Right forelimb (tissue), 1 donor: ENCODE measurements around the gene MLIP.
"Not testable (repeated sequence)": the region's sequence is repeated elsewhere in the genome, so short reads cannot be mapped to it uniquely, and the experiment has no call there.

Experiments
- DNase-seq: peaks from one replicate; pipeline ENCODE4 v3.0.0-alpha.2; 2018

MLIP gene

GRCh38 chr6:54238396-54238795 is 127.2 kb downstream of the MLIP start:
- DNase-seq = no peak

GRCh38 chr6:54243699-54244098 is 132.5 kb downstream of the MLIP start:
- DNase-seq = no peak

GRCh38 chr6:54244430-54244829 is 133.2 kb downstream of the MLIP start:
- DNase-seq = no peak

- no peak for DNase-seq
These were observed 134.0 kb downstream of the MLIP start for GRCh38 chr6:54245265-54245664.

GRCh38 chr6:54248319-54248718 is 137.1 kb downstream of the MLIP start:
- DNase-seq = no peak

- DNase-seq = no peak
These were observed 137.8 kb downstream of the MLIP start for GRCh38 chr6:54248994-54249393.

- DNase-seq = not testable (repeated sequence)
These were observed 138.6 kb downstream of the MLIP start for GRCh38 chr6:54249812-54250211.

- DNase-seq = no peak
These were observed 141.3 kb downstream of the MLIP start for GRCh38 chr6:54252496-54252895.

GRCh38 chr6:54252916-54253315 is 141.7 kb downstream of the MLIP start:
- DNase-seq = no peak

GRCh38 chr6:54254886-54255285 is 143.6 kb downstream of the MLIP start:
- DNase-seq = no peak

GRCh38 chr6:54255886-54256285 is 144.6 kb downstream of the MLIP start:
- DNase-seq = no peak

GRCh38 chr6:54260025-54260424 is 148.8 kb downstream of the MLIP start:
- no peak for DNase-seq

GRCh38 chr6:54262499-54262898 is 151.3 kb downstream of the MLIP start:
- no peak for DNase-seq

GRCh38 chr6:54262971-54263370 is 151.7 kb downstream of the MLIP start:
- no peak for DNase-seq

- no peak for DNase-seq
These were observed 153.5 kb downstream of the MLIP start for GRCh38 chr6:54264581-54265272.

GRCh38 chr6:54266400-54266923 is 155.2 kb downstream of the MLIP start:
- no peak for DNase-seq

- DNase-seq = no peak
These were observed 156.6 kb downstream of the MLIP start for GRCh38 chr6:54267798-54268197.

GRCh38 chr6:54273214-54273820 is 162.1 kb downstream of the MLIP start:
- DNase-seq = no peak

GRCh38 chr6:54274383-54274782 is 163.1 kb downstream of the MLIP start:
- no peak for DNase-seq

- no peak for DNase-seq
These were observed 170.9 kb downstream of the MLIP start for GRCh38 chr6:54282186-54282585.

GRCh38 chr6:54284161-54284860 is 173.1 kb downstream of the MLIP start:
- no peak for DNase-seq

GRCh38 chr6:54285595-54285994 is 174.4 kb downstream of the MLIP start:
- no peak for DNase-seq

- DNase-seq = no peak
These were observed 174.9 kb downstream of the MLIP start for GRCh38 chr6:54286141-54286540.

GRCh38 chr6:54288474-54288873 is 177.2 kb downstream of the MLIP start:
- DNase-seq = no peak
